H9 (cell line): ENCODE measurements around the gene DPF3. TPM values are rescaled to one million over a fixed set of nuclear protein-coding genes. Genes with fewer than 3 reads are reported as not detected.

ENCODE experiments used
- DNase-seq: peaks from one replicate; pipeline ENCODE4 v3.0.0-alpha.2; 2017
- H2AFZ ChIP-seq: one replicate; pipeline ENCODE4 v1.6.1; 2013; ENCODE audit warnings: mild to moderate bottlenecking, low read length, control low read depth, moderate library complexity
- H2AK5ac ChIP-seq: 2 replicates; pipeline ENCODE4 v1.6.1; 2013; ENCODE audit warnings: low read length, control low read depth, mixed read lengths; ENCODE audit not compliant: insufficient read length
- H2BK120ac ChIP-seq: one replicate; pipeline ENCODE4 v1.6.1; 2013; ENCODE audit warnings: low read depth, mild to moderate bottlenecking, low read length, control low read depth, inconsistent platforms; ENCODE audit not compliant: poor library complexity, severe bottlenecking
- H2BK12ac ChIP-seq: 2 replicates; pipeline ENCODE4 v1.6.1; 2013; ENCODE audit warnings: low read length, control low read depth, mixed read lengths, low read depth; ENCODE audit not compliant: insufficient read length
- H2BK15ac ChIP-seq: 2 replicates; pipeline ENCODE4 v1.6.1; 2013; ENCODE audit warnings: low read depth, low read length, control low read depth
- H2BK20ac ChIP-seq: one replicate; pipeline ENCODE4 v1.6.1; 2013; ENCODE audit warnings: low read depth, mild to moderate bottlenecking, low read length, control low read depth, inconsistent platforms; ENCODE audit not compliant: poor library complexity, severe bottlenecking
- H2BK5ac ChIP-seq: 2 replicates; pipeline ENCODE4 v1.6.1; 2013; ENCODE audit warnings: low read length, control low read depth, mixed read lengths; ENCODE audit not compliant: insufficient read length
- H3K14ac ChIP-seq: 2 replicates; pipeline ENCODE4 v1.6.1; 2013; ENCODE audit warnings: low read length, control low read depth; ENCODE audit not compliant: insufficient read depth
- H3K18ac ChIP-seq: 2 replicates; pipeline ENCODE4 v1.6.1; 2013; ENCODE audit warnings: low read depth, mild to moderate bottlenecking, mixed read lengths, low read length, control low read depth; ENCODE audit not compliant: insufficient read length
- H3K23ac ChIP-seq: 2 replicates; pipeline ENCODE4 v1.6.1; 2013; ENCODE audit warnings: low read length, control low read depth, mixed read lengths, low read depth; ENCODE audit not compliant: insufficient read length
- H3K23me2 ChIP-seq: 2 replicates; pipeline ENCODE4 v1.6.1; 2013; ENCODE audit warnings: low read depth, mild to moderate bottlenecking, mixed read lengths, low read length, control low read depth; ENCODE audit not compliant: insufficient read length, poor library complexity, severe bottlenecking
- H3K27ac ChIP-seq: 2 replicates; pipeline ENCODE4 v1.5.1; 2013; ENCODE audit warnings: low read length, control low read depth, mixed read lengths, low read depth; ENCODE audit not compliant: insufficient read length
- H3K27me3 ChIP-seq: 2 replicates; pipeline ENCODE4 v1.6.1; 2013; ENCODE audit warnings: low read length, control low read depth, inconsistent platforms; ENCODE audit not compliant: insufficient read depth
- H3K4ac ChIP-seq: 2 replicates; pipeline ENCODE4 v1.6.1; 2013; ENCODE audit warnings: low read depth, mild to moderate bottlenecking, control low read depth, inconsistent platforms, low read length, moderate library complexity
- H3K4me1 ChIP-seq: 2 replicates; pipeline ENCODE4 v1.6.1; 2013; ENCODE audit warnings: low read length, control low read depth, inconsistent platforms; ENCODE audit not compliant: insufficient read depth
- H3K4me2 ChIP-seq: 2 replicates; pipeline ENCODE4 v1.6.1; 2013; ENCODE audit warnings: low read length, control low read depth, mixed read lengths; ENCODE audit not compliant: insufficient read length, insufficient read depth
- H3K56ac ChIP-seq: 2 replicates; pipeline ENCODE4 v1.6.1; 2013; ENCODE audit warnings: low read depth, mild to moderate bottlenecking, mixed read lengths, low read length, control low read depth; ENCODE audit not compliant: insufficient read length
- H3K79me1 ChIP-seq: 2 replicates; pipeline ENCODE4 v1.6.1; 2013; ENCODE audit warnings: low read depth, mild to moderate bottlenecking, moderate library complexity, low read length, control low read depth, inconsistent platforms; ENCODE audit not compliant: insufficient read depth, poor library complexity, severe bottlenecking
- H3K79me2 ChIP-seq: 2 replicates; pipeline ENCODE4 v1.6.1; 2013; ENCODE audit warnings: low read length, control low read depth, inconsistent platforms; ENCODE audit not compliant: insufficient read depth
- H3K9ac ChIP-seq: 2 replicates; pipeline ENCODE4 v1.6.1; 2013; ENCODE audit warnings: low read length, control low read depth, mixed read lengths; ENCODE audit not compliant: insufficient read length; ENCODE audit errors: extremely low read depth
- H3K9me3 ChIP-seq: one replicate; pipeline ENCODE4 v1.6.1; 2013; ENCODE audit warnings: low read depth, low read length, inconsistent platforms; ENCODE audit not compliant: control insufficient read depth
- H3T11ph ChIP-seq: one replicate; pipeline ENCODE4 v1.6.1; 2013; ENCODE audit warnings: mild to moderate bottlenecking, low read length, control low read depth, inconsistent platforms
- H4K20me1 ChIP-seq: one replicate; pipeline ENCODE4 v1.6.1; 2013; ENCODE audit not compliant: control insufficient read depth, insufficient read length, insufficient read depth
- H4K5ac ChIP-seq: 2 replicates; pipeline ENCODE4 v1.6.1; 2013; ENCODE audit warnings: low read depth, mild to moderate bottlenecking, mixed read lengths, low read length, control low read depth; ENCODE audit not compliant: insufficient read length
- H4K8ac ChIP-seq: replicated peaks from 2 replicates; pipeline ENCODE4 v1.6.1; 2013; ENCODE audit warnings: low read length, control low read depth, mixed read lengths, low read depth; ENCODE audit not compliant: insufficient read length
- H4K91ac ChIP-seq: 2 replicates; pipeline ENCODE4 v1.6.1; 2013; ENCODE audit warnings: low read depth, mild to moderate bottlenecking, moderate library complexity, mixed read lengths, low read length, control low read depth; ENCODE audit not compliant: insufficient read length
- H3K27ac Mint-ChIP-seq, 3 experiments: 2 replicates in 2 of 3; 3 replicates in 1 of 3; pipeline ENCODE4 v1.8.0; 2020 to 2021; ENCODE audit warnings: mixed read lengths in 3 of 3, mild to moderate bottlenecking in 1 of 3, moderate library complexity in 1 of 3
- H3K27me3 Mint-ChIP-seq: 2 replicates; pipeline ENCODE4 v1.8.0; 2021; ENCODE audit warnings: low read depth, mild to moderate bottlenecking, moderate library complexity, mixed read lengths
- H3K36me3 Mint-ChIP-seq, 3 experiments: 2 replicates in 2 of 3; 3 replicates in 1 of 3; pipeline ENCODE4 v1.8.0; 2020 to 2021; ENCODE audit warnings: low read depth in 3 of 3, mixed read lengths in 3 of 3; ENCODE audit not compliant: insufficient read depth in 1 of 3
- H3K4me1 Mint-ChIP-seq, 2 experiments: 2 replicates each; pipeline ENCODE4 v1.8.0; 2020; ENCODE audit warnings: mixed read lengths in 2 of 2
- H3K4me3 Mint-ChIP-seq, 2 experiments: 2 replicates in 1 of 2; 3 replicates in 1 of 2; pipeline ENCODE4 v1.8.0; 2020 to 2021; ENCODE audit warnings: mild to moderate bottlenecking in 2 of 2, mixed read lengths in 2 of 2, moderate library complexity in 1 of 2
- H3K9me3 Mint-ChIP-seq, 2 experiments: 2 replicates in 1 of 2; 3 replicates in 1 of 2; pipeline ENCODE4 v1.8.0; 2020; ENCODE audit warnings: mild to moderate bottlenecking in 2 of 2, mixed read lengths in 2 of 2, moderate library complexity in 1 of 2
- WGBS: extraction: QIAGEN DNeasy Blood & Tissue Kit; methylation state at CpG from one replicate; pipeline ENCODE4 v1.1.7; 2013; ENCODE audit warnings: missing lambda C conversion rate, low lambda C conversion rate, mixed read lengths; ENCODE audit not compliant: insufficient read length; ENCODE audit errors: extremely low coverage; 5-methylcytosine and 5-hydroxymethylcytosine counted together
- total RNA-seq: library from RNA; stranded (reverse); gene quantifications from 2 replicates; pipeline ENCODE4 v1.2.1, GENCODE V29; 2021
- TF ChIP-seq, protein P1 (sequence below): fragments of 200-600 bp; sonication (generic); conservative IDR thresholded peaks from 3 replicates; pipeline ENCODE4 v1.8.0; 2021; ENCODE audit warnings: antibody characterized with exemption, mild to moderate bottlenecking

DPF3 gene
- total RNA-seq, 1 experiment from 2014 or later: not detected

DNA sequence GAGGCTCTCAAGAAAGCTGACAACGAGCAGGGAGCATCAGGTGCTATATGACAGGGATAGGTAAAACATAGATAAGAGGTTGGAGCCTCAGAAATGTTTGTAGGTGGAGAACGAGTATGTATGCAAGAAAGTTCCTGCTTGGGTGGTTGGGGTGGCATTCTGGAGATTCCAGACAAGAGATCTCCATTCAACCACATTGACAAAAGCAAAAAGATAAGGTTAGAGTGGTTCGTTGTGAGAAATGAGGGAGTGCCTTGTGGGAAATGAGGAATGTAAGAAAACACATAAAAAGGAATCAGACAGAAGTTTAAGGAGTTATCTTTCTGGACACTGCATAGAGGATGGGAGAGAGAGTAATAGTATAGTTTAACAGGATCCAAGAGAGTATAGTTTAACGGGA is 290.3 kb downstream of the DPF3 start:
- Histone ChIP-seq H2BK120ac (no peak overlapping the region), H3K27ac (no peak overlapping the region), H3K27me3 (no peaks in the 10 kb centered on the region), H3K9me3 (no peaks in the 10 kb centered on the region), H4K8ac (no peak overlapping the region), H3T11ph (no peak overlapping the region), H3K14ac (no peak overlapping the region), H3K79me2 (no peaks in the 10 kb centered on the region), H2BK15ac (no peak overlapping the region), H2AFZ (no peak overlapping the region), H4K91ac (no peak overlapping the region), H3K4me1 (no peaks in the 10 kb centered on the region; the same call in 1 of the 2 replicates), H3K56ac (no peak overlapping the region), H2AK5ac (no peak overlapping the region), H3K9ac (no peak overlapping the region), H3K79me1 (no peaks in the 10 kb centered on the region), H3K23ac (no peak overlapping the region), H2BK20ac (no peak overlapping the region), H2BK12ac (no peak overlapping the region), H2BK5ac (no peak overlapping the region), H4K20me1 (no peaks in the 10 kb centered on the region), H3K18ac (no peak overlapping the region), H4K5ac (no peak overlapping the region), H3K4ac (no peak overlapping the region), H3K23me2 (no peaks in the 10 kb centered on the region), H3K4me2 (no peak overlapping the region)
- Mint-ChIP-seq H3K27me3 (peaks cover 8% of the 10 kb centered on the region), H3K27ac (no peak overlapping the region), H3K36me3 (no peaks in the 10 kb centered on the region; a peak in 1 of 7 replicates), H3K4me1 (peaks cover 16 to 27% of the 10 kb centered on the region in 2 experiments), H3K9me3 (no peaks in the 10 kb centered on the region; a peak in 1 of 5 replicates), H3K4me3 (no peak overlapping the region)
- TF ChIP-seq, protein P1, sequence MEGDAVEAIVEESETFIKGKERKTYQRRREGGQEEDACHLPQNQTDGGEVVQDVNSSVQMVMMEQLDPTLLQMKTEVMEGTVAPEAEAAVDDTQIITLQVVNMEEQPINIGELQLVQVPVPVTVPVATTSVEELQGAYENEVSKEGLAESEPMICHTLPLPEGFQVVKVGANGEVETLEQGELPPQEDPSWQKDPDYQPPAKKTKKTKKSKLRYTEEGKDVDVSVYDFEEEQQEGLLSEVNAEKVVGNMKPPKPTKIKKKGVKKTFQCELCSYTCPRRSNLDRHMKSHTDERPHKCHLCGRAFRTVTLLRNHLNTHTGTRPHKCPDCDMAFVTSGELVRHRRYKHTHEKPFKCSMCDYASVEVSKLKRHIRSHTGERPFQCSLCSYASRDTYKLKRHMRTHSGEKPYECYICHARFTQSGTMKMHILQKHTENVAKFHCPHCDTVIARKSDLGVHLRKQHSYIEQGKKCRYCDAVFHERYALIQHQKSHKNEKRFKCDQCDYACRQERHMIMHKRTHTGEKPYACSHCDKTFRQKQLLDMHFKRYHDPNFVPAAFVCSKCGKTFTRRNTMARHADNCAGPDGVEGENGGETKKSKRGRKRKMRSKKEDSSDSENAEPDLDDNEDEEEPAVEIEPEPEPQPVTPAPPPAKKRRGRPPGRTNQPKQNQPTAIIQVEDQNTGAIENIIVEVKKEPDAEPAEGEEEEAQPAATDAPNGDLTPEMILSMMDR: no peak
- DNase-seq: no peak
- WGBS: no CpG with 5 or more reads among the region's 4 CpGs
